WTC11 (cell line): Measurements from ENCODE around the gene HS3ST4. TPM values are rescaled to one million over a fixed set of nuclear protein-coding genes. Genes with fewer than 3 reads are reported as not detected.

Experiments used
- ATAC-seq: fragments of 200-7000 bp; cut with Tn5 transposase; 2 replicates; pipeline ENCODE4 v1.10.0; 2021; ENCODE audit warnings: mild to moderate bottlenecking, moderate library complexity
- CTCF ChIA-PET: fragments of 300-600 bp; sonication (Branson Sonifier 250); formaldehyde crosslinking; loops from one replicate; lab custom pipeline; 2021; ENCODE audit warnings: antibody characterized with exemption; lab: Charles Lee
- POLR2A ChIA-PET: fragments of 350-600 bp; sonication (Branson Sonifier 250); formaldehyde crosslinking; loops from one replicate; lab custom pipeline; 2021; ENCODE audit warnings: antibody characterized with exemption; lab: Charles Lee
- DNase-seq: peaks from one replicate; pipeline ENCODE4 v3.0.0; 2021; ENCODE audit warnings: low spot score
- H3K27ac Mint-ChIP-seq: 2 replicates; pipeline ENCODE4 v1.8.0; 2021; ENCODE audit warnings: mixed read lengths
- H3K27me3 Mint-ChIP-seq: 2 replicates; pipeline ENCODE4 v1.8.0; 2021; ENCODE audit warnings: low read depth, mild to moderate bottlenecking, moderate library complexity, mixed read lengths
- H3K36me3 Mint-ChIP-seq: 2 replicates; pipeline ENCODE4 v1.8.0; 2021; ENCODE audit warnings: mixed read lengths
- H3K4me1 Mint-ChIP-seq: 2 replicates; pipeline ENCODE4 v1.8.0; 2022; ENCODE audit warnings: mixed read lengths
- H3K4me3 Mint-ChIP-seq: 2 replicates; pipeline ENCODE4 v1.8.0; 2021; ENCODE audit warnings: mild to moderate bottlenecking, moderate library complexity, mixed read lengths
- H3K9me3 Mint-ChIP-seq: 2 replicates; pipeline ENCODE4 v1.8.0; 2021; ENCODE audit warnings: mixed read lengths
- AR ChIP-seq: fragments of 250-450 bp; sonication (Bioruptor Pico); IDR thresholded peaks from 2 replicates; pipeline ENCODE4 v1.9.0; 2021; ENCODE audit warnings: mild to moderate bottlenecking
- ATF6 ChIP-seq: sonication (generic); formaldehyde crosslinking; IDR thresholded peaks from 2 replicates; pipeline ENCODE4 v1.8.1; 2023; ENCODE audit warnings: mild to moderate bottlenecking, missing genetic modification reagents
- ELF4 ChIP-seq: sonication (generic); formaldehyde crosslinking; IDR thresholded peaks from 2 replicates; pipeline ENCODE4 v1.8.1; 2022; ENCODE audit warnings: low read depth, mild to moderate bottlenecking, moderate library complexity, missing genetic modification reagents
- ETV6 ChIP-seq: sonication (generic); formaldehyde crosslinking; IDR thresholded peaks from 2 replicates; pipeline ENCODE4 v1.8.1; 2022; ENCODE audit warnings: mild to moderate bottlenecking, missing genetic modification reagents
- FOXK1 ChIP-seq: sonication (generic); formaldehyde crosslinking; IDR thresholded peaks from 2 replicates; pipeline ENCODE4 v1.8.0; 2022; ENCODE audit warnings: mild to moderate bottlenecking, moderate library complexity, missing genetic modification reagents
- FOXP1 ChIP-seq: sonication (generic); formaldehyde crosslinking; IDR thresholded peaks from 2 replicates; pipeline ENCODE4 v1.8.0; 2022; ENCODE audit warnings: missing genetic modification reagents, mild to moderate bottlenecking, moderate library complexity, borderline replicate concordance
- HMGXB4 ChIP-seq: sonication (generic); formaldehyde crosslinking; IDR thresholded peaks from 2 replicates; pipeline ENCODE4 v1.8.1; 2023; ENCODE audit warnings: mild to moderate bottlenecking, moderate library complexity, missing genetic modification reagents
- IRF1 ChIP-seq: sonication (generic); formaldehyde crosslinking; IDR thresholded peaks from 2 replicates; pipeline ENCODE4 v1.8.0; 2023; ENCODE audit warnings: missing genetic modification reagents
- NFATC4 ChIP-seq: fragments of 250-450 bp; sonication (Bioruptor Pico); IDR thresholded peaks from 2 replicates; pipeline ENCODE4 v1.9.0; 2021; ENCODE audit warnings: mild to moderate bottlenecking
- NR1H2 ChIP-seq: sonication (generic); formaldehyde crosslinking; IDR thresholded peaks from 2 replicates; pipeline ENCODE4 v1.9.0; 2021; ENCODE audit warnings: mild to moderate bottlenecking, moderate library complexity, missing genetic modification reagents
- OVOL2 ChIP-seq: fragments of 250-450 bp; sonication (Bioruptor Pico); IDR thresholded peaks from 2 replicates; pipeline ENCODE4 v1.9.0; 2021; ENCODE audit warnings: mild to moderate bottlenecking, borderline replicate concordance
- PREB ChIP-seq: sonication (generic); formaldehyde crosslinking; IDR thresholded peaks from 2 replicates; pipeline ENCODE4 v1.8.1; 2022; ENCODE audit warnings: mild to moderate bottlenecking, missing genetic modification reagents, moderate library complexity, borderline replicate concordance
- SMAD4 ChIP-seq: sonication (generic); formaldehyde crosslinking; IDR thresholded peaks from 2 replicates; pipeline ENCODE4 v1.8.0; 2022; ENCODE audit warnings: mild to moderate bottlenecking, missing genetic modification reagents
- USF2 ChIP-seq: sonication (generic); formaldehyde crosslinking; IDR thresholded peaks from 2 replicates; pipeline ENCODE4 v1.8.1; 2023; ENCODE audit warnings: mild to moderate bottlenecking, missing genetic modification reagents, moderate library complexity
- ZBTB21 ChIP-seq: sonication (generic); formaldehyde crosslinking; IDR thresholded peaks from 2 replicates; pipeline ENCODE4 v1.8.1; 2023; ENCODE audit warnings: mild to moderate bottlenecking, missing genetic modification reagents, borderline replicate concordance
- ZNF121 ChIP-seq: sonication (generic); formaldehyde crosslinking; IDR thresholded peaks from 2 replicates; pipeline ENCODE4 v1.8.0; 2023; ENCODE audit warnings: missing genetic modification reagents
- ZNF138 ChIP-seq: sonication (generic); formaldehyde crosslinking; conservative IDR thresholded peaks from 2 replicates; pipeline ENCODE4 v1.8.1; 2022; ENCODE audit warnings: mild to moderate bottlenecking, moderate library complexity, missing genetic modification reagents
- ZNF232 ChIP-seq: sonication (generic); formaldehyde crosslinking; IDR thresholded peaks from 2 replicates; pipeline ENCODE4 v1.8.0; 2022; ENCODE audit warnings: mild to moderate bottlenecking, missing genetic modification reagents
- ZNF416 ChIP-seq: fragments of 250-450 bp; sonication (Bioruptor Pico); IDR thresholded peaks from 2 replicates; pipeline ENCODE4 v1.9.0; 2021; ENCODE audit warnings: mild to moderate bottlenecking, inconsistent platforms
- ZNF512 ChIP-seq: sonication (generic); formaldehyde crosslinking; IDR thresholded peaks from 2 replicates; pipeline ENCODE4 v1.8.1; 2022; ENCODE audit warnings: missing genetic modification reagents, borderline replicate concordance
- ZNF671 ChIP-seq: fragments of 250-450 bp; sonication (Bioruptor Pico); IDR thresholded peaks from 2 replicates; pipeline ENCODE4 v1.8.0; 2021; ENCODE audit warnings: mild to moderate bottlenecking
- total RNA-seq: library from RNA; stranded (reverse); gene quantifications from 3 replicates; pipeline ENCODE4 v1.2.3, GENCODE V29; 2021

HS3ST4 gene
- total RNA-seq, 1 experiment from 2014 or later = 5.4 TPM

- TF ChIP-seq ATF6 (CRISPR knock-in tag) (no peak), FOXK1 (no peak), ZNF416 (no peak), USF2 (no peak)
- TF ChIP-seq, all 79 proteins: peak for 0
These were observed 446.2 kb downstream of the HS3ST4 start (continued) for GRCh38 chr16:26137956-26138355.

GRCh38 chr16:26139091-26139490, 447.3 kb downstream of the HS3ST4 start:
- H3K4me1 Mint-ChIP-seq = peaks cover 9% of the 10 kb centered on the region
- ATAC-seq (no peak), DNase-seq (no peak)
- H3K27me3 Mint-ChIP-seq = no peaks in the 10 kb centered on the region
- no peak overlapping the region for H3K27ac Mint-ChIP-seq
- TF ChIP-seq SMAD4 (CRISPR knock-in tag) (no peak), ZNF232 (CRISPR knock-in tag) (no peak), ELF4 (no peak), ZNF138 (CRISPR knock-in tag) (no peak), ETV6 (no peak), FOXK1 (no peak), NR1H2 (no peak), NFATC4 (no peak), OVOL2 (CRISPR knock-in tag) (no peak), USF2 (no peak), ZBTB21 (no peak), PREB (no peak), AR (CRISPR knock-in tag) (no peak), ZNF121 (no peak)
- H3K36me3 Mint-ChIP-seq = no peaks in the 10 kb centered on the region
- H3K9me3 Mint-ChIP-seq = peaks cover 3% of the 10 kb centered on the region; the same call in 1 of the 2 replicates
- H3K4me3 Mint-ChIP-seq = no peak overlapping the region
- ChIA-PET CTCF (no interaction called here), POLR2A (no interaction called here)

GRCh38 chr16:26139884-26140283, 448.1 kb downstream of the HS3ST4 start:
- CTCF ChIA-PET = no interaction called here
- no peak for ATAC-seq
- Mint-ChIP-seq H3K27me3 (no peaks in the 10 kb centered on the region), H3K4me3 (no peak overlapping the region), H3K27ac (no peak overlapping the region), H3K36me3 (no peaks in the 10 kb centered on the region), H3K9me3 (peaks cover 3% of the 10 kb centered on the region; the same call in 1 of the 2 replicates), H3K4me1 (peaks cover 10% of the 10 kb centered on the region)
- POLR2A ChIA-PET = interaction anchor here (0.5 kb wide), 1 partner anchor 345 kb away, joined by 6 read pairs; no protein-coding TSS in a partner anchor
- TF ChIP-seq FOXP1 (CRISPR knock-in tag) (no peak), NFATC4 (no peak), ZNF121 (no peak), ZNF671 (CRISPR knock-in tag) (no peak), HMGXB4 (no peak), IRF1 (no peak), ZNF512 (CRISPR knock-in tag) (no peak), ATF6 (CRISPR knock-in tag) (no peak)
- no peak for DNase-seq
